HL-60/S4 (cell line): ENCODE measurements around the gene STMP1.
"Not testable (repeated sequence)": the region's sequence is repeated elsewhere in the genome, so short reads cannot be mapped to it uniquely, and the experiment has no call there.

Experiments used
- in situ Hi-C: fragments of 300-500 bp; cut with MboI; formaldehyde crosslinking; loops from 2 replicates; pipeline ENCODE4 v1.14.3; 2022; ENCODE audit warnings: low sequenced_read_pairs

STMP1 gene

DNA sequence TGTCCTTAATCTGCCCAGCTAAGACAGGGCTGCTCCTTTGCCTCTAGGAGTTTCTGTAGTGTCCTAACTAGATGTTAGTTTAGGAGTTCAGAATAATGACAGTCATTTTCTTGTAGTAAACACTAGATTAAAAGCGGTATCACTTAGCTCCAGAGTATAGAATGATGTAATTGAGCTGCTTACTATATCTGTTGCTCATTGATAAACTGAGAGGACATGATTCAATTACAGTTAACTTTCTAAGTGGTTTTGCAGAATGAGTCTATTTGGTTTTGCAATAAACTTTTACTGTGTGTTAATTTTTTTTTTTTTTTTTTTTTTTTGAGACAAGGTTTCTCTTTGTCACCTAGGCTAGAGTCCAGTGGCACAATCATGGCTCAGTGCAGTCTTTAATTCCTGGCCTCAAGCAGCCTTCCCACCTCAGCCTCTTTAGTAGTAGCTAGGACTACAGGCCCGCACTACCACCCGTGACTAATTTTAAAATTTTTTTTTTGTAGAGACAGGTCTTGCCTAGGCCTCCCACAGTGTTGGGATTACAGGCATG, 1.8 kb downstream of the STMP1 start:
- in situ Hi-C loops, result no loop called here

DNA sequence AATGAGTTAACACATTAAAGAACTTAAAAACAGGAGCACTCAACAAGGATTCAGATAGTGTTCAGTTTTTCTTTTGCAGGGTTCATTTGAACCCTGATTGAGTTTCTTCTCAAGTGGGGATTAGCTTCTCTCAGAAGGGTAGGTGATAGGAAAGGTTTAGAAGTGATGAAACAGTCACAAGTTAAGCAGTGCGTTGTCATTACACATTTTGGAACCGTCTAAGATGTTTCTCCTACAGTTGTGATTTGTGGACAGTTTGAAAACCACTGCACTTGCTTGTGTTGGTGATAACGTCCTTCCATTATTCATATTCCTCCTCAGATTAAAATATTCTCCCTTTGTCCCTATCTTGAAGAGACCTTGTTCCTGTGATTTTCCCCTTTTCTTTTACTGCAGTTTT, 2.7 kb downstream of the STMP1 start:
- in situ Hi-C loops, result no loop called here

DNA sequence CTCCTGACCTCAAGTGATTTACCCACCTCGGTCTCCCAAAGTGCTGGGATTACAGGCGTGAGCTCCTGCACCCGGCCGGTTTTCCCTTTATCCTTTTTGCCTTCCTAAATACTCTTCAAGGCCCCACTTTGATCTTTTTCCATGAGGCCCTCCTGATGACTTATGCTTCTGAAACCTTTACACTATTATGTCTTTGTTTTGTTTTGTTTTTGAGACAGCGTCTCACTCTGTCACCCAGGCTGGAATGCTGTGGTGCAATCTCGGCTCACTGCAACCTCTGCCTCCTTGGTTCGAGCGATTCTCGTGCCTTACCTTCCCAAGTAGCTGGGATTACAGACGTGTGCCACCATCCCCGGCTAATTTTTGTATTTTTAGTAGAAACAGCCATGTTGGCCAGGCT, 3.8 kb downstream of the STMP1 start:
- in situ Hi-C loops, result no loop called here

DNA sequence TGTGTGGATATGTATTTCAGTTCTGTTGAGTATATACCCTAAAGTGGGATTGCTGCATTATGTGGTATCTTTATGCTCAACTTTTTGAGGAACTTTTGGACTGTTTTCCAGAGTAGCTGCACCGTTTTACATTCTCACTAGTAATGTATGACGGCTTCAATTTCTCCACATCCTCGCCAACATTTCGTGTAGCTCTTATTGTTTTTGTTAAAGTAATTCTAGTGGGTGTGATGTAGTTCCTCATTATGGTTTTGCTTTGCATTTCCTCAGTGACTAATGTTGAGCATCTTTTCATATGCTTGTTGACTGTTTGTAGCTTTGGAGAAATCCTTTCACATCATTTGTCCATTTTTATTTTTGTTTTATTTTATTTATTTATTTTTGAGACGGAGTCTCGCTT, 4.5 kb downstream of the STMP1 start:
- in situ Hi-C loops, result no loop called here

DNA sequence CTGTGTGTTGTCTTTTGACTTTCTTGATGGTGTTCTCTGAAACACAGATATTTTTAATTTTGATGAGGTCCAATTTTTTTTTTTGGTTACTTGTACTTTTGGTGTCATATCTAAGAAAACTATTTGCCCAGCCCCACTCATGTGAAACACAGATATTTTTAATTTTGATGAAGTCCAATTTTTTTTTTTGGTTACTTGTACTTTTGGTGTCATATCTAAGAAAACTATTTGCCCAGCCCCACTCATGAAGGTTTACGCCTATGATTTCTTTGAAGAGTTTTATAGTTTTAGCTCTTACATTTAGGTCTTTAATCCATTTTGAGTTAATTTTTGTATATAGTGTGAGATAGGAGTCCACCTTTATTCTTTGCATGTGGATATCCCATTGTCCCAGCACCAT, 5.3 kb downstream of the STMP1 start:
- in situ Hi-C loops, result not testable (repeated sequence)

DNA sequence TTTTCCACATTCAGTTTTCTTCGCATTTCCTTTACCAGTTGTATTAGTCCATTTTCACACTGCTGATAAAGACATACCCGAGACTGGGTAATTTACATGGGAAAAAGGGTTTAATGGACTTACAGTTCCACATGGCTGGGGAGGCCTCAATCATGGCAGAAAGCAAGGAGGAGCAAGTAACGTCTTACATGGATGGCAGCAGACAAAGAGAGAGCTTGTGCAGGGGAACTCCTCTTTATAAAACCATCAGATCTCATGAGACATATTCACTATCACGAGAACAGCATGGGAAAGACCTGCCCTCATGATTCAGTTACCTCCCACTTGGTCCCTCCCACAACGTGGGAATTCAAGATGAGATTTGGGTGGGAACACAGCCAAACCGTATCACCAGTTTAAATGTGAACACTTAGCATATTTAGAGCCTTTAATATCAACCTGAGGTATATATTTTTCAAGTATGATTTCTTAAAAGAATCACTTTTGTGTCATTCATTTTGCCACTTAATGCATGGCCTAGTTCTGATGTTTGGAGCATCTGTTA, 6.6 kb downstream of the STMP1 start:
- in situ Hi-C loops, result not testable (repeated sequence)

DNA sequence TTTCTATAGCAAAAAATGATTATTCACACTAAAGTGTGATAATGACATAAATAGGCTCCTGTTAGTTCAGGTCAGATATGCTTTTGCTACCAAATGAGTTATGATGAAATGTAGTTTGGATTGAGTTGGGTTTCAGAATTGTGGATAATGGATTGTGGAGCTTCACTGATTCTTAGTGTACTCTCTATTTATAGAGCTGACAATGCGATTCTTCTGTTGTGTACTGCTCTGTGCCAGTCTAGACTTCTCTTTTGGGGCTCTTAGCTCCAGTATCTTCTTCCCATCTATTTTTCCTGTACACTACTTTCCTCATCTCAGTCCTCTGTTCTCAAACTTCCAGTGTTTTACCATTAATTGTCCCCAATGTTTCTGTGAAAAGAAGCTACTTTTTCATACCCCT, 7.5 kb downstream of the STMP1 start:
- in situ Hi-C loops, result no loop called here

DNA sequence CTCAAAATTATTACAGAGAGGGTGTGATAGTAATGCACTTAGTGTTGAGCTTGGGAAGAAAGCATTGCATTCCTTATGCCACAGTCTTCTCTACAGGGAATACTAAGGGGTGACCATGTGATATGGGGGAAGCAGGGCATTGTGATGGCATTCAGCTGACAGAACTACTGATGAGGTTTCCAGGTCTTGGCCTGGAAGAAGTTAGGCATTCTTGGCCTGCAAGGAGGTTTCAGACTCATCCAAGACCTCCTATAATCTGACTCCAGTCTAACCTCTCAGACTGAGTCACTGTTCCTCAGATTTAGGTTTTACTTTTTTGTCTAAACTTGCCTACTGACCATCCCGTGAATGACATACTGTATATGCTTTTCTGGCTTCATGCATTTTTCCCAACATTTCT, 7.9 kb downstream of the STMP1 start:
- in situ Hi-C loops, result no loop called here

DNA sequence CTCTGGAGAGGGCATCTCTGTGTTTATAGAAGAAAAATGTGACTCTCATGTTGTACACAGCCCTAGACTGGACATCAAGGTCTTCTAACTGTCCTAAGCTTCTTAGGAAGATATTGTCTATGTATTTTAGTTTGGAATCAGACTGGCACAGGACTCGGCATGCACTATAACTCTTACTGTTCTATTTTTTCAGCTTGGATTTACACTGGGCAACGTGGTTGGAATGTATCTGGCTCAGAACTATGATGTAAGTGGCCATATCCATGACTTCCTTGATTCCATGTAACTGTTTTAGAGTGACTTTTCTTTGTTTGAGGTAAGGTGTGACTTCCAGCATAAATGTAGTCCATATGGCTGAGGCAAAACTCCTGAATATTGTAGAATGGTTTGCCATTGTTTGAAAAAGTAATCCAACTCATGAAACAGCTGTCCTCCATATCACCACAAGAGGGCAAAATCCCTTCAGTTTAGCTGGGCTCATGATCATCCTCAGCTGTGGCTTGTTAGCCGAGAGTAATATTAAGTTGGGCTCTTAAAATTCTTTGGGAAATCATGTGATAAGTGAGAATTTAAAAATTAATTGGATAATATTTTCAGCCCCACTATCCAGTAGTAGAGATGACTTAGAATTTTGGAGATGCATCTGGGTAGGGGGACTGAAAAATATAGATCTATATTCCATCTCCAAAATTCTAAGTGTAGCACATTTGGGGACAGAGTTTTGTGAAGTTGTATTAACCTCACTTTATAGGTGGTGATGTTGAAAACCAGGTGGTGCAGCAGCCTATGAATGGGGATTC, 10.4 kb downstream of the STMP1 start:
- in situ Hi-C loops, result no loop called here

DNA sequence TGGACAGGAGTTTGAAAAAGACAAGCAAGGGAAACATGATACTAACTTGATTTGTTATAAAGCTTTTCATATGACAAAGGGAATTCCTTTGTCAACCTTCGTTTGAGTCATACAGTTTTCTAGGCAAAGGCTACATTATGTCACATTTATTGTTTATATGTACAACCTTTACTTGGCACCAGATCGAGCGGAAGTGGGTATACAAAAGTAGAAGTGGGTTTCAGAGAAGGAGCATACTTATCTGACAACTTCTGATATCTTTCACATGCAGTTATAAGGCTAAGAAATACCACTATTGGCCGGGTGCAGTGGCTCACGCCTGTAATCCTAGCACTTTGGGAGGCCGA, 11.0 kb downstream of the STMP1 start:
- in situ Hi-C loops, result no loop called here

DNA sequence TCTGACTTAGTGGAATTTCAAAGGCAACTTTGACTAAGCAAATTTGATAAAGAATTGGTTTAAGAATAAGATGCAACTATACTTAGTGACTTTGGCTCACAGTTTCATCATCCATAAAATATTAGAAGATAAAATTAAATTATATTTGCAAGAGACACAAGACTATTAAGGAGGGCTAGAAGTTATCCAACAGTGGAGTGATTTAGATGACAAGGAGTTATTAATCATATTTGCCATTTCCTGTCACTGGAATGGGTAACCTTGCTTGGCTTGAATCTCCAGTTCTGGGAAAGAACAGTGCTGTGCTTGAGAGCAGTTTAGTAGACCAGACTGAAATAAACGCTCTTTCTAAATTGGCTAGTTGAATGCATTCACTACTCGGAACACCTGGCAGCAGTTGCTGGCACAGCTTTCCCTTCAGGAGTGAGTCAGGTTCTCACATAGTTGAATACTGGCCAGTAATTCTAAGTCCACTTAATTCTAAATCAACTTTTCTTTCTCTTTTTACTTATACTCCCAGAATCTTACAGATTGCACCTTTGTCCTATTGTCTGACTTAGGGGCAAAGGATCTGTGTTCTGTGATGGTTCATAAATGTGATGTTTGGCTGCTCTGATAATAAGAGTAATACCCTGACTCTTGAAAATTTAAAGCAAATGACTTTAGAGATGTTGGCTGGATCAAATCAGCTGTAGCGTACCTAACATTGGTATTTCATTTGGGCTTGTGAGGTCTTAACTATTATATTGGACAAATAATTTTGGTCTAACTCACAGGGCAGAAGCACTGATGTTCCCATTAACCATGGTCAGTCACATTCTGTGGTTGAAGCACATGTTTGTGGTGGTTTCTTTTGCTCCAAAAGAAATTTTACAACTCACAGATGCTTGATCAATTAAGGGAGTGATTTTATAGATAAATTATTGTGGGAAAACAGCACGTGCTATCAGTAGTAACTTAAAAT, 16.6 kb downstream of the STMP1 start:
- in situ Hi-C loops, result no loop called here

DNA sequence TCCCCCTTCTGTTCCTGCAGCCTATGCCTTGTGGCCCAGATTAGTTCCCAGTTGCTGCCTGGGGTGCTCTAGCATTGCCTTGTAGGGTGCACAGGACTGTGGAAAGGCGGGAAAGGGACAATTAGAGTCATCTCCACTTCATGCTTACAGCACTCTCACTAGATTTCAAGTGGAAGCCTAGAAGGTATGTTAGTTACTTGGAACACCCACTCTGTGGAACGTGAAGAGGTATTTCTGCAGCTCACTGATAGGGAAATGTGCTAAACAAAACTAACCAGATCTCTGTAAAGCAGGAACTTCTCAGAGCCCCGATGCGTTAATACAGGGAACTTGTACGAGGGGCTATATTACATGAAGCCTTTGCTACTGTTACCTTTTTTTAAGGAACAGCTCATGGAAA, 19.4 kb downstream of the STMP1 start:
- in situ Hi-C loops, result no loop called here

DNA sequence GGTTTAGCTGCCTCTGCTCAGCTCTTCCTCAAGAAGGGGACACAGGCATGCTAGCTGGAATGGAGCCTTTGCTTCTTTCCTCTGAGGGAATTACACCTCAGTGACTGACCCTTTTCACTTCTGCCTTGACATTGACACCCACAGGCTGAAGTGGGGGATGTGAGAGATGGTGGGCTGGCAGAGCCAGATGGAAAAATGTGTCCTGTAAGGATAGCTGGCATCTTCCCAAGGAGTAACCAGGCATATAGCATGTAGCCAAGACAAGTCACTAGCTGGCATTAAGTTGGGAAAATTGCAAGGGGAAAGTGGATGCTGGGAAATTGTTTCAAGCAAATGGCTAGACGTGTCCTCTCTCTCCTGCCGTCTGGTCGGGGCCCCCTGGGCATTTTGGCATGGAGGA, 19.9 kb downstream of the STMP1 start:
- in situ Hi-C loops, result no loop called here

DNA sequence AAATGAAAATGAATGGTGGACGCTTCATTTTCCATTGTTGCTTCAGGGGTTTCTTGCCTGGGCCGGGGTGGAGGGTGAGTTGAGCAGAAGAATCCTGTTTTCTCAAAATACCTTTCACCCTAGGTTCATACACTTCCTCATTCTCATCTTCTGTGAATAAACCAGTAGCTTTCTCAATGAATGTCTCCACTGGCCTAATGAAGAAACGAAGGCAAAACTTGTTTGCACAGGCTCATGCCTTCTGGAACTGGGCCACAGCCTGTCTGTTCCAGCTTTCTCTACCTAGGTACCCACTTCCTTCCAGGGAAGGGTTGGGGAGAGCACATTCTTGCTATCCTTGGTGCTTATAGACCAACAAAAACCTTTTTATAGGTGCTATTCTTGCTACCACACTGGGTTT, 21.3 kb downstream of the STMP1 start:
- in situ Hi-C loops, result no loop called here

DNA sequence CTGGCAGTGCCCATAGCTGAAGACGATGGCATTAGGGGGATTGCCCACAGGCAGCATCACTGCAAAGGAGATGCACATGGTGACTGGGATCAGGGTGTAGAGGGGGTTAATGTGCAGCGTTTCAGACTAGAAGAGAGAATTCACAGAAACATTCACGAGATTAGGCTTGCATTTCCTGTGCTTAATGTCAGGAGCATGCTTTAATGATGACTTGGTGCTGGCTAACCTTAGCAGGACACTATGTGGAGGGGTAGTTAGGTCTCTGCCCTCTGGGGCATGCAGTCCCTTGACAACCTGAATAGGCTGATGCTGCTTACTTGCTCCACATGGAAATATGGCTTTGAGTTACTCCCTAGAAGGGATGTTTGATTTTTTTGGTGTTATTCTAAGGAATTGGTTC, 21.8 kb downstream of the STMP1 start:
- in situ Hi-C loops, result no loop called here

DNA sequence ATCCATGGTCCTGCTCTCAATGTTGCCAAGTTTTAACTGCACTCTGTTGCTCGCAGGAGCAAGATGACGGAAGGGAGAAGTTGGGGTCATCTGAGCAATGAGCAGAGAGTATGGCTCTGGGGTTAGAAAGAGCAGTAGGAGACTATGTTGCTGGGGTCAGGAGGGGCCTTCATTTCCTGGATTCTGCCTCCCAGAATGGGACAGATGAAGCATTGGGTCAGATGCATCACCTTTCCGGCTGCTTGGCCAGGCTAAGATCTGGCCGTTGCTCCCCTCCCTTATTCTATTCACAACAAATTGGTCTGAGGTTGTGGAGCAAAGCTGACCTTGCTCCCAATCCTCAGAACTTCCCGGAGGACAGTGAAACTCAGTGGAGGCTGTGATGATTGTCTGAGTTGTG, 22.4 kb downstream of the STMP1 start:
- in situ Hi-C loops, result no loop called here

DNA sequence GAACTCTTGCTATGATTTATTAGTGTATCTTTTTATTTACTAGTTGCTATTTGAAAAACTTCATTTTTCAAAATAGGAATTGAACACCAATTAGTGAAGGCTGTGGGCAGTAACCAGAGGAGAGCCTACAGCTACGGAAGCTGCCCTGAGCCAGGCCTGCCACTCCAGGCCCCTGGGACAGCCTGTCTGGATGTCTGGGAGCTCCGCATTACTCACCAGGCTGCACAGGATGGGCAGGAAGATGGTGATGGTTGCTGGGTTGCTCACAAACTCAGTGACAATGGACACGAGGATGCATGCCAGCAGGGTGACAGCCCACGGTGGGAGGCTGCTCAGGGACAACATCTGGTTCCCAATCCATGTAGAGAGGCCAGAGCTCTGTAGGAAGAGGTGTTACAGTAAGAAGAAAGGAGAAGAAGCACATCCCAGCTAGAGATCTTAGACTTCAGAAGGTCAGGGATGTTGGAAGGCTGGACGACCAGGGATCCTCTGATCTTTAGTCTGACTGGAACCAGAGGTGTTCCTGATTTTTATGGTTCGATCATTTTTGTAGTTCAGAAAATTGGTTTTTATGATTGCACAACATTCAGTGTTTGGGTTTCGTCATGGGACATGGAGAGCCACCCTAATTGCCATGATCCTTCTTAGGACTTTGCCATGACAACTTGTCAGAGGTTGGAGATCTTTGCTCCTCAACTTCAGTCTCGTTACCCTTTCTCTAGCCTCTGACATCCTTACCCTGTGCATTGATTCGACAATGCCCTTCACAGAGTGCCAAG, 23.2 kb downstream of the STMP1 start:
- in situ Hi-C loops, result no loop called here

DNA sequence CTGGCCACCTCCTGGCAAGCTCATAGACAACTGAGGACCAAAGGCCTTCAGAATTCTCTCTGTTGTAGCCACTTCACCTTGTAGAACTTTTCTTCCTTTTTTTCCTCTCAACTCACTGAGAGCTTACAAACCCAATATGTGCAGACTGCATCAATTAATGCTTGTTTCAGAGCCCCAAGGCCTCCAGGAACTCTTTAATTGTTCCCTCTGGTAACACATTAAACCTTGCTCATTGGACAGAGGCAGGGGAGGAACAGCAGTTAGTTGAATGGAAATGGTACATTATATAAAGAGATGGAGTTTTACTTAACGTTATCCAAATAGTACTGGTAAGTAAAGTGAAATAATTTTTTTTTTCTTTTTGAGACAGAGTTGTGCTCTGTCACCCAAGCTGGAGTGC, 25.2 kb downstream of the STMP1 start:
- in situ Hi-C loops, result no loop called here

DNA sequence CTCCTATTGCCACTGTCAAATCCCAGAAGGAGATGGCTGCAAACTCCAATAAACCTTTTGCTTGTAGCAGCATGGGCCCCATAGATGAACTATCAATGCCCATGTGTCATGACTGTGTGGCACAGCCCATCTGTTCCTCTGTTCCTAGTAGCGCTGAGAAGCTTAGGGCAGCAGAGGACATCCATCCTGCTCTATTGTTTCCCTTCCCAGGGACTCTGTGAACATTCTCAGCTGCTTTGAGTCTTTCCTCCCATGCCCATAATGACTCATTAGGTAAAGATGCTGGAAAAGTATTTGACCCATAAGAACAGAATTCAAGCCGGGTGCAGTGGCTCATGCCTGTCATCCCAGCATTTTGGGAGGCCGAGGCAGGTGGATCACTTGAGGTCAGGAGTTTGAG, 28.3 kb downstream of the STMP1 start:
- in situ Hi-C loops, result no loop called here

DNA sequence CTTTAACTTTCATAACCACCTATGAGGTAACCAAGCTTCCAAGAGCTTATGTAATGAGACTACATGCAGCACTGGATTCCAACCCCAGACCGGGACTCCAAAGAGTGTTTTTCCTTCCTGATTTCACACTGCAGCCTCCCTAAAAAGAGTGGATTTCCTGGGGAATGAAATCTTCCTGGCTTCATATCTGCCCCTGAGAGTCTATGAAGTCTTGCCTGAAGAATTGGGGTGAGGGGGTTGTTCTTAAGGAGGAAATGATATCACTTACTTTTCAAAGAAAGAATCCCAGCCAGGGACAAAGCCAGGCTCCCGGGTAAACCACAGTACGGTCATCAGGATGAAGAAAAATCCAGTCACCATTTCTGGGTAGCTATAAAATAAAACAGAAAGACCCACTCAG, 29.7 kb downstream of the STMP1 start:
- in situ Hi-C loops, result no loop called here

DNA sequence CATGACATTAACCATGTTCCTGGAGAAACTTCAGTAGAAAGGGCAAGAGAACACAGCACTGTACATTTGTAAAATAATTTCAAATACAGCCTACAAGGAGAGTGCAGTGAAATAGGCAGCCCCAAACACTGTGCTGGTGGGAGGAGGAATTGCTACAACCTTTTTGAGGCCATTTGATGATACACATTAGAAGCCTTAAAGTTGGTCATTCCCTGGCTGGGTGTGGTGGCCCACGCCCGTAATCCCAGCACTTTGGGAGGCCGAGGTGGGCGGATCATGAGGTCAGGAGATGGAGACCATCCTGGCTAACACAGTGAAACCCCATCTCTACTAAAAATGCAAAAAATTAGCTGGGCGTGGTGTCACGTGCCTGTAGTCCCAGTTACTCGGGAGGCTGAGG, 30.3 kb downstream of the STMP1 start:
- in situ Hi-C loops, result not testable (repeated sequence)
